GM12878 (cell line): ENCODE data around the gene NMUR1. TPM values are rescaled to one million over a fixed set of nuclear protein-coding genes. Genes with fewer than 3 reads are reported as not detected.
A peak's percentile ranks its signal among the peaks of the same experiment; 100 is the strongest.
"Not testable (repeated sequence)": the region's sequence is repeated elsewhere in the genome, so short reads cannot be mapped to it uniquely, and the experiment has no call there.

Source experiments
- ATAC-seq: fragments of 200-7000 bp; cut with Tn5 transposase; 3 replicates; pipeline ENCODE4 v1.9.1; 2020; ENCODE audit warnings: mild to moderate bottlenecking, moderate library complexity
- BruUV-seq: library from RNA; stranded (reverse); fragments of 400-500 nt; replicated peaks from 2 replicates; lab custom pipeline; 2021; lab: Mats Ljungman, UMichigan
- CTCF ChIA-PET: fragments of 300-600 bp; sonication (Branson Sonifier 250); formaldehyde crosslinking; extraction: SDS; loops from one replicate; lab custom pipeline; 2021; ENCODE audit warnings: inconsistent platforms; lab: Yijun Ruan, JAX
- POLR2A ChIA-PET: fragments of 350-600 bp; formaldehyde crosslinking; extraction: SDS; loops from one replicate; lab custom pipeline; 2021; ENCODE audit warnings: inconsistent platforms; lab: Charles Lee
- RAD21 ChIA-PET: fragments of 300-600 bp; sonication (Branson Sonifier 250); formaldehyde crosslinking; loops from one replicate; lab custom pipeline; 2023; ENCODE audit warnings: antibody characterized with exemption; ENCODE audit not compliant: unreplicated experiment; lab: Charles Lee
- SMC1A ChIA-PET: fragments of 300-600 bp; sonication (Branson Sonifier 250); formaldehyde crosslinking; loops from one replicate; lab custom pipeline; 2023; ENCODE audit not compliant: unreplicated experiment, uncharacterized antibody; lab: Charles Lee
- DNase-seq: peaks from one replicate; pipeline ENCODE4 v3.0.0-alpha.2; 2011; ENCODE audit warnings: low read depth, low spot score
- FAIRE-seq: peaks from 3 replicates; lab custom pipeline; 2011; peaks lifted over from hg19 to GRCh38; lab: Jason Lieb, UNC
- H2AFZ ChIP-seq: 2 replicates; pipeline ENCODE4 v1.6.0; 2011; ENCODE audit warnings: low read depth, low read length, control low read depth; ENCODE audit not compliant: control insufficient read depth
- H3K27ac ChIP-seq: 2 replicates; pipeline ENCODE4 v1.5.1; 2011; ENCODE audit warnings: control low read depth; ENCODE audit not compliant: control insufficient read depth, insufficient read depth
- H3K27me3 ChIP-seq, 2 experiments: replicated peaks in 1 of 2; 2 replicates each; pipeline versions ENCODE4 v1.6.0 to v1.6.1; 2011; ENCODE audit warnings: low read length in 1 of 2; ENCODE audit not compliant: control insufficient read depth in 2 of 2, insufficient read depth in 2 of 2
- H3K36me3 ChIP-seq, 2 experiments: 2 replicates each; pipeline ENCODE4 v1.5.1; 2011; ENCODE audit warnings: low read length in 1 of 2; ENCODE audit not compliant: control insufficient read depth in 2 of 2, insufficient read depth in 2 of 2
- H3K4me1 ChIP-seq: 2 replicates; pipeline ENCODE4 v1.6.1; 2011; ENCODE audit warnings: mild to moderate bottlenecking, low read length, moderate library complexity, mixed read lengths; ENCODE audit not compliant: control insufficient read depth, insufficient read depth
- H3K4me2 ChIP-seq: 2 replicates; pipeline ENCODE4 v1.6.0; 2011; ENCODE audit warnings: control low read depth; ENCODE audit not compliant: control insufficient read depth, insufficient read depth
- H3K4me3 ChIP-seq: fragments of 200-600 bp; sonication (generic); 2 replicates; pipeline ENCODE4 v1.5.1; 2016
- H3K79me2 ChIP-seq: 2 replicates; pipeline ENCODE4 v1.6.0; 2011; ENCODE audit warnings: low read length; ENCODE audit not compliant: control insufficient read depth, insufficient read depth
- H3K9ac ChIP-seq: 2 replicates; pipeline ENCODE4 v1.8.0; 2011; ENCODE audit warnings: low read length, control low read depth, mixed read lengths; ENCODE audit not compliant: control insufficient read depth, insufficient read depth
- H3K9me3 ChIP-seq: replicated peaks from 3 replicates; pipeline ENCODE4 v1.5.1; 2011; ENCODE audit warnings: mild to moderate bottlenecking, low read length; ENCODE audit not compliant: control insufficient read depth, insufficient read depth
- H4K20me1 ChIP-seq: 2 replicates; pipeline ENCODE4 v1.6.0; 2011; ENCODE audit not compliant: control insufficient read depth, insufficient read depth
- BHLHE40 ChIP-seq, 2 experiments: fragments of 450-650 bp in 1 of 2; IDR thresholded peaks; 2 replicates each; pipeline ENCODE4 v1.6.1; 2011 to 2017; ENCODE audit warnings: low read depth in 2 of 2, borderline replicate concordance in 1 of 2, improper control_type of control experiment in 1 of 2, low read length in 1 of 2, mild to moderate bottlenecking in 1 of 2
- EZH2 ChIP-seq: IDR thresholded peaks from 2 replicates; pipeline ENCODE4 v1.6.1; 2012; ENCODE audit warnings: low read depth, mild to moderate bottlenecking, control low read depth, inconsistent platforms, low read length, borderline replicate concordance; ENCODE audit not compliant: control insufficient read depth
- FOS ChIP-seq: IDR thresholded peaks from 3 replicates; pipeline ENCODE4 v1.6.1; 2011; ENCODE audit warnings: borderline replicate concordance; ENCODE audit not compliant: insufficient read length; ENCODE audit errors: extremely low read depth
- HDGF ChIP-seq: fragments of 450-650 bp; IDR thresholded peaks from 2 replicates; pipeline ENCODE4 v1.6.1; 2016; ENCODE audit warnings: antibody characterized with exemption
- SPI1 ChIP-seq: IDR thresholded peaks from 2 replicates; pipeline ENCODE4 v1.6.1; 2011; ENCODE audit warnings: low read depth, mild to moderate bottlenecking, low read length, moderate library complexity, borderline replicate concordance; ENCODE audit not compliant: insufficient read depth
- SRF ChIP-seq, 2 experiments: IDR thresholded peaks; 2 replicates each; pipeline ENCODE4 v1.6.1; 2011; ENCODE audit warnings: low read depth in 2 of 2, low read length in 2 of 2, mild to moderate bottlenecking in 1 of 2, moderate library complexity in 1 of 2
- ZNF217 ChIP-seq: fragments of 450-650 bp; IDR thresholded peaks from 2 replicates; pipeline ENCODE4 v1.6.1; 2017; ENCODE audit warnings: antibody characterized with exemption, mild to moderate bottlenecking
- WGBS: methylation state at CpG from one replicate; pipeline ENCODE4 v1.1.6; 2016; ENCODE audit warnings: low lambda C conversion rate; ENCODE audit not compliant: insufficient replicate concordance, insufficient coverage; ENCODE audit errors: missing lambda C conversion rate; 5-methylcytosine and 5-hydroxymethylcytosine counted together
- in situ Hi-C: fragments of 300-500 bp; cut with MboI; formaldehyde crosslinking; loops from 9 replicates; pipeline ENCODE4 v1.14.3; 2018; ENCODE audit warnings: mixed read lengths
- intact Hi-C: fragments of 100-400 bp; cut with micrococcal nuclease; formaldehyde crosslinking; loops from one replicate; pipeline ENCODE4 v1.14.2; 2022; ENCODE audit not compliant: unreplicated experiment
- polyA plus RNA-seq, 11 experiments: library from polyadenylated mRNA; depleted of rRNA in 4 of 11; unstranded in 6 of 11; stranded (reverse) in 5 of 11; fragments of >200 nt; fragmentation: Nextera tagmentation in 4 of 11; fragmentation: Illumina TruSeq in 1 of 11; extraction: Ambion mirVana in 4 of 11; extraction: Trizol in 1 of 11; gene quantifications; 1 replicate in 1 of 11; 2 replicates in 10 of 11; pipeline versions ENCODE4 v1.2.1 to v1.2.3, GENCODE V29; 2011 to 2016; ENCODE audit warnings: inconsistent platforms in 2 of 11, missing spikeins in 2 of 11, low read depth in 1 of 11
- total RNA-seq, 4 experiments: library from RNA; depleted of rRNA in 3 of 4; stranded (reverse); fragments of >200 nt in 3 of 4; fragmentation: Illumina TruSeq in 1 of 4; extraction: Trizol in 1 of 4; gene quantifications; 2 replicates each; pipeline versions ENCODE4 v1.2.1 to v1.2.3, GENCODE V29; 2013 to 2021
- TF ChIP-seq, protein P1 (sequence below): fragments of 450-650 bp; conservative IDR thresholded peaks from 2 replicates; pipeline ENCODE4 v1.6.1; 2017; ENCODE audit warnings: mild to moderate bottlenecking, moderate library complexity
- TF ChIP-seq, protein P2 (sequence below): IDR thresholded peaks from 2 replicates; pipeline ENCODE4 v1.6.1; 2012; ENCODE audit warnings: low read depth, low read length, improper control_type of control experiment

The NMUR1 gene
- total and polyA plus RNA-seq, 10 of the 15 experiments (the other 5 are each of a cell fraction or from before 2014, with no cell fraction given) = under 0.01 to 0.08 (median 0.02) TPM; not detected in 5

DNA sequence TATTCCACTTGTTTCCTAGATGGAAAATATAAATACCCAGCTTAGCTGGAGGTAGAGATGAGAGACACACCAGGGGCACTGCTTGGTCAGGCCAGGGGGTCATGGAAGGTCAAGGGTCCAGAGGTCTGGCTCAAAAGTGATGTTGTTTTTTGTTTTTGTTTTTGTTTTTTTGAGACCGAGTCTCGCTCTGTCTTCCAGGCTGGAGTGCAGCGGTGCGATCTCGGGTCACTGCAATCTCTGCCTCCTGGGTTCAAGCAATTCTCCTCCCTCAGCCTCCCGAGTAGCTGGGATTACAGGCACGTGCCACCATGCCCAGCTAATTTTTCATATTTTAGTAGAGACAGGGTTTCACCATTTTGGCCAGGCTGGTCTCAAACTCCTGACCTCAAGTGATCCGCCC, 26.3 kb upstream of the NMUR1 start:
- H3K9ac ChIP-seq, intact Hi-C loops, H3K36me3 ChIP-seq, DNase-seq, H3K27ac ChIP-seq, ATAC-seq, FAIRE-seq, H3K79me2 ChIP-seq, H3K4me2 ChIP-seq, H3K4me3 ChIP-seq, H3K27me3 ChIP-seq, H4K20me1 ChIP-seq, BruUV-seq, H2AFZ ChIP-seq: not testable (repeated sequence)
- ChIA-PET POLR2A (interaction anchor here (1.0 kb wide), 2 partner anchors 23 to 25 kb away, joined by 3 to 4 read pairs; no protein-coding TSS in a partner anchor), CTCF (interaction anchor here (1.1 to 10.9 kb wide), 11 partner anchors 11 to 74 kb away, joined by 3 to 132 read pairs (median 10); partner anchors contain the start of gene NMUR1), SMC1A (interaction anchor here (1.1 to 5.3 kb wide), 11 partner anchors 10 to 75 kb away, joined by 3 to 50 read pairs (median 8); partner anchors contain the start of gene NMUR1), RAD21 (interaction anchor here (0.7 to 8.0 kb wide), 10 partner anchors 11 to 91 kb away, joined by 3 to 59 read pairs (median 5); partner anchors contain the start of gene NMUR1)
- WGBS = 84% methylated on average over 8 of the region's 8 CpGs
- Histone ChIP-seq H3K4me1 (peaks cover 20% of the 10 kb centered on the region), H3K9me3 (peaks cover 13% of the 10 kb centered on the region)
- in situ Hi-C loops = loop anchor here (5.0 kb wide), 1 partner anchor 34 kb away; no protein-coding TSS in a partner anchor
- peak in 1 of 2 experiments; percentile 14; a peak in 1 of 4 replicates for TF ChIP-seq BHLHE40 (IDR thresholded peaks at IDR 0.05; ENCODE audit: borderline replicate concordance in 1 of 2, low read depth in 2 of 2, low read length in 1 of 2)

DNA sequence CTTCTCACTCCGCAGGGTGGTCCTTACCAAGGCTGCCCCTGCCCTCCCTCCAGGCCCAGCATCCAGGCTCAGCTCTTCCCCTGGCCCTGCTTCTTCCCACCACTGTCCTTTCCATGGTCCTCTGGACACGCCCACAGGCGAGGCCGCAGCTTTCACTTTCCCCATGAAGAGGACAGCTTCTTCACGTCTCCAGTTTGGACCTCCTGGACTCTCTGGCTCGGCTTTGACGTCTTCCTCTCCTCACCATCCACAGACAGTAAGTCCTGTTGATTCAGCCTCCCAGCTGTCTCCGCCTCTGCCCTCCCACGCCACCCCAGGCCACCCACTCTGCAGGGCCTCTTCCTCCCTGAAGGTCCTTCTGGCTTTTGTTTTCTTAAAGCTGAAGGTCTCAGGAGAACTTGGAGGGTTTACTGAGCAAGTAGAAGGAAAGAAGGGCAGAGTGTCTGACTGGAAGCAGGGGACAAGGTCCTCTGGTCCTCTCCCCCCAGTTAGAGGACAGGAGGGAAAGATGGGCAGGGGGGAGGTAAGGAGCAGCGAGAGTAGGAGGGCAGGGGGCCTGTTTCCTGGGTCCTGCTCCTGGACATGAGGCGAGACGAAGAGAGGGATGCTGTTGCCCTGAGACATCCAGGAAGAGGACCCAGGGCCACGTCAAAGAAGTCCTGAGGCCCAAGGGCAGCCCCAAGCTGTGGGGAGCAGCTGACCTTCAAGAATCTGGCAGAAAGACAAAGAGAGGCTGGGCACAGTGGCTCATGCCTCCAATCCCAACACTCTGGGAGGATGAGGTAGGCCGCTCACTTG, 24.7 kb upstream of the NMUR1 start:
- Histone ChIP-seq H2AFZ (peak overlapping the region; percentile 51), H3K9ac (peak overlapping the region; percentile 62), H3K4me1 (peaks cover 20% of the 10 kb centered on the region), H3K27ac (peak overlapping the region; percentile 71), H3K4me3 (peak overlapping the region; percentile 44; the same call in 1 of the 2 replicates), H3K79me2 (no peaks in the 10 kb centered on the region), H3K36me3 (no peaks in the 10 kb centered on the region), H4K20me1 (no peaks in the 10 kb centered on the region), H3K4me2 (peak overlapping the region; percentile 92), H3K27me3 (no peaks in the 10 kb centered on the region), H3K9me3 (peaks cover 16% of the 10 kb centered on the region)
- ChIA-PET SMC1A (interaction anchor here (0.7 to 5.3 kb wide), 14 partner anchors 8 to 733 kb away, joined by 3 to 50 read pairs (median 4); partner anchors contain the start of gene NMUR1), POLR2A (interaction anchor here (1.2 to 1.7 kb wide), 5 partner anchors 9 to 90 kb away, joined by 4 to 9 read pairs (median 6); partner anchors contain the start of gene NCL), RAD21 (interaction anchor here (0.8 to 8.0 kb wide), 8 partner anchors 9 to 73 kb away, joined by 3 to 59 read pairs (median 10); partner anchors contain the start of gene NMUR1), CTCF (interaction anchor here (0.6 to 10.9 kb wide), 16 partner anchors 9 to 451 kb away, joined by 3 to 132 read pairs (median 4); partner anchors contain the start of gene NMUR1)
- in situ Hi-C loops = loop anchor here (5.0 kb wide), 1 partner anchor 33 kb away; no protein-coding TSS in a partner anchor
- WGBS = 51% methylated on average over 14 of the region's 14 CpGs
- BruUV-seq = no TSS peak
- DNase-seq (no peak), ATAC-seq (peak; percentile 46), FAIRE-seq (peak; percentile 65)
- intact Hi-C loops = no loop called here
- TF ChIP-seq HDGF = 0 out of 2 replicates have a peak, but pooled peaks have one; percentile 40
- no peak for TF ChIP-seq FOS
- TF ChIP-seq ZNF217 = no peak
- TF ChIP-seq EZH2 = no peak
- TF ChIP-seq SRF (IDR thresholded peaks at IDR 0.05; ENCODE audit: low read depth in 2 of 2, low read length in 2 of 2) = no peak
- TF ChIP-seq, protein P1, sequence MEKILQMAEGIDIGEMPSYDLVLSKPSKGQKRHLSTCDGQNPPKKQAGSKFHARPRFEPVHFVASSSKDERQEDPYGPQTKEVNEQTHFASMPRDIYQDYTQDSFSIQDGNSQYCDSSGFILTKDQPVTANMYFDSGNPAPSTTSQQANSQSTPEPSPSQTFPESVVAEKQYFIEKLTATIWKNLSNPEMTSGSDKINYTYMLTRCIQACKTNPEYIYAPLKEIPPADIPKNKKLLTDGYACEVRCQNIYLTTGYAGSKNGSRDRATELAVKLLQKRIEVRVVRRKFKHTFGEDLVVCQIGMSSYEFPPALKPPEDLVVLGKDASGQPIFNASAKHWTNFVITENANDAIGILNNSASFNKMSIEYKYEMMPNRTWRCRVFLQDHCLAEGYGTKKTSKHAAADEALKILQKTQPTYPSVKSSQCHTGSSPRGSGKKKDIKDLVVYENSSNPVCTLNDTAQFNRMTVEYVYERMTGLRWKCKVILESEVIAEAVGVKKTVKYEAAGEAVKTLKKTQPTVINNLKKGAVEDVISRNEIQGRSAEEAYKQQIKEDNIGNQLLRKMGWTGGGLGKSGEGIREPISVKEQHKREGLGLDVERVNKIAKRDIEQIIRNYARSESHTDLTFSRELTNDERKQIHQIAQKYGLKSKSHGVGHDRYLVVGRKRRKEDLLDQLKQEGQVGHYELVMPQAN = no peak
- TF ChIP-seq, protein P2, sequence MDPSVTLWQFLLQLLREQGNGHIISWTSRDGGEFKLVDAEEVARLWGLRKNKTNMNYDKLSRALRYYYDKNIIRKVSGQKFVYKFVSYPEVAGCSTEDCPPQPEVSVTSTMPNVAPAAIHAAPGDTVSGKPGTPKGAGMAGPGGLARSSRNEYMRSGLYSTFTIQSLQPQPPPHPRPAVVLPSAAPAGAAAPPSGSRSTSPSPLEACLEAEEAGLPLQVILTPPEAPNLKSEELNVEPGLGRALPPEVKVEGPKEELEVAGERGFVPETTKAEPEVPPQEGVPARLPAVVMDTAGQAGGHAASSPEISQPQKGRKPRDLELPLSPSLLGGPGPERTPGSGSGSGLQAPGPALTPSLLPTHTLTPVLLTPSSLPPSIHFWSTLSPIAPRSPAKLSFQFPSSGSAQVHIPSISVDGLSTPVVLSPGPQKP = no peak
- peak; percentile 14; the same call in 1 of the 2 replicates for TF ChIP-seq SPI1
